ENCODE data around the gene ITPR1. TPM values are rescaled to one million over a fixed set of nuclear protein-coding genes. Genes with fewer than 3 reads are reported as not detected.

The ITPR1 gene
- total and polyA plus RNA-seq, 2 experiments from 2014 or later: 6.8 to 21.0 TPM

GRCh38 chr3:4726549-4726948 lies 233.4 kb downstream of the ITPR1 start (continued):
- TF ChIP-seq ZNF462 (CRISPR knock-in tag; IDR thresholded peaks at IDR 0.05) (no peak), ETS1 (IDR thresholded peaks at IDR 0.05) (no peak)

- no peaks in the 10 kb centered on the region for H3K36me3 Mint-ChIP-seq (ENCODE audit: low read depth)
- H3K27ac Mint-ChIP-seq: no peak overlapping the region
- Histone ChIP-seq H3K79me2 (replicated peaks; ENCODE audit: insufficient read depth) (no peaks in the 10 kb centered on the region), H3K9me2 (ENCODE audit: insufficient read depth) (no peaks in the 10 kb centered on the region), H3K36me3 (ENCODE audit: insufficient read depth) (no peaks in the 10 kb centered on the region), H3K27me3 (ENCODE audit: insufficient read depth) (no peaks in the 10 kb centered on the region), H4K20me1 (replicated peaks; ENCODE audit: insufficient read depth) (no peaks in the 10 kb centered on the region), H3K4me1 (ENCODE audit: insufficient read depth) (peaks cover 26% of the 10 kb centered on the region), H3K4me3 (no peak overlapping the region), H3K4me2 (no peak overlapping the region), H3F3A (replicated peaks; ENCODE audit: low read depth) (no peaks in the 10 kb centered on the region), H3K27ac (ENCODE audit: low read depth) (no peak overlapping the region), H2AFZ (no peak overlapping the region)
- no peaks in the 10 kb centered on the region for H3K9me3 Mint-ChIP-seq
- peaks cover 2% of the 10 kb centered on the region for H3K27me3 Mint-ChIP-seq (ENCODE audit: insufficient read depth, low read depth, poor library complexity)
- ATAC-seq: no peak
- H3K4me1 Mint-ChIP-seq: peaks cover 35% of the 10 kb centered on the region
- no peak overlapping the region for H3K4me3 Mint-ChIP-seq
- DNase-seq (ENCODE audit: low spot score): no peak
- TF ChIP-seq ZNF331 (CRISPR knock-in tag; IDR thresholded peaks at IDR 0.05; ENCODE audit: low read depth): no peak
- no peak for TF ChIP-seq CTCF (conservative IDR thresholded peaks at IDR 0.05; ENCODE audit: low read depth in 2 of 2)
- TF ChIP-seq POLR2AphosphoS5 (IDR thresholded peaks at IDR 0.05; ENCODE audit: low read depth): no peak
These were observed 236.2 kb downstream of the ITPR1 start for GRCh38 chr3:4729061-4729973.

All from GM23338 (cell line).